HepG2 (cell line): ENCODE data around the gene NDRG3. TPM values are rescaled to one million over a fixed set of nuclear protein-coding genes. Genes with fewer than 3 reads are reported as not detected.

ENCODE experiments used
- AFF4 ChIP-seq: sonication (generic); formaldehyde crosslinking; IDR thresholded peaks from 2 replicates; pipeline ENCODE4 v1.4.0; 2020; ENCODE audit warnings: missing genetic modification reagents
- CC2D1A ChIP-seq: sonication (generic); formaldehyde crosslinking; IDR thresholded peaks from 2 replicates; pipeline ENCODE4 v1.8.1; 2023; ENCODE audit warnings: mild to moderate bottlenecking, missing genetic modification reagents
- ELF3 ChIP-seq: IDR thresholded peaks from 2 replicates; pipeline ENCODE4 v1.6.1; 2016; ENCODE audit warnings: missing genetic modification reagents, missing compliant biosample characterization
- EP300 ChIP-seq, 3 experiments: sonication (generic) in 1 of 3; formaldehyde crosslinking in 1 of 3; IDR thresholded peaks; 2 replicates each; pipeline versions ENCODE4 v1.5.1 to v1.6.1; 2011 to 2020; ENCODE audit warnings: low read depth in 2 of 3, low read length in 2 of 3, borderline replicate concordance in 1 of 3, improper control_type of control experiment in 1 of 3, mild to moderate bottlenecking in 1 of 3, missing genetic modification reagents in 1 of 3, moderate library complexity in 1 of 3
- ETV6 ChIP-seq: sonication (generic); formaldehyde crosslinking; conservative IDR thresholded peaks from 2 replicates; pipeline ENCODE4 v1.4.0; 2020; ENCODE audit warnings: missing genetic modification reagents
- FOXJ3 ChIP-seq: sonication (generic); formaldehyde crosslinking; IDR thresholded peaks from 2 replicates; pipeline ENCODE4 v1.4.0; 2020; ENCODE audit warnings: missing genetic modification reagents, mild to moderate bottlenecking, borderline replicate concordance
- FOXP4 ChIP-seq: sonication (generic); formaldehyde crosslinking; IDR thresholded peaks from 2 replicates; pipeline ENCODE4 v1.4.0; 2020; ENCODE audit warnings: missing genetic modification reagents
- JARID2 ChIP-seq: sonication (generic); formaldehyde crosslinking; IDR thresholded peaks from 2 replicates; pipeline ENCODE4 v1.8.1; 2023; ENCODE audit warnings: missing genetic modification reagents, inconsistent platforms; ENCODE audit not compliant: insufficient replicate concordance
- MEIS1 ChIP-seq: sonication (generic); formaldehyde crosslinking; IDR thresholded peaks from 2 replicates; pipeline ENCODE4 v1.9.0; 2021; ENCODE audit warnings: mild to moderate bottlenecking, missing genetic modification reagents, moderate library complexity, borderline replicate concordance
- RBAK ChIP-seq: sonication (generic); formaldehyde crosslinking; IDR thresholded peaks from 2 replicates; pipeline ENCODE4 v1.5.1; 2020; ENCODE audit warnings: mild to moderate bottlenecking, missing genetic modification reagents
- THAP9 ChIP-seq: sonication (generic); formaldehyde crosslinking; IDR thresholded peaks from 2 replicates; pipeline ENCODE4; 2020; ENCODE audit warnings: missing genetic modification reagents, mild to moderate bottlenecking, borderline replicate concordance
- ZFX ChIP-seq: sonication (generic); formaldehyde crosslinking; IDR thresholded peaks from 2 replicates; pipeline ENCODE4 v1.4.0; 2020; ENCODE audit warnings: mild to moderate bottlenecking, low read depth, missing genetic modification reagents, moderate library complexity
- ZFY ChIP-seq: sonication (generic); formaldehyde crosslinking; IDR thresholded peaks from 2 replicates; pipeline ENCODE4 v1.4.0; 2020; ENCODE audit warnings: missing genetic modification reagents
- ZNF292 ChIP-seq: sonication (generic); formaldehyde crosslinking; IDR thresholded peaks from 2 replicates; pipeline ENCODE4 v1.8.1; 2022; ENCODE audit warnings: mild to moderate bottlenecking, low read depth, missing genetic modification reagents, borderline replicate concordance
- ZNF3 ChIP-seq: IDR thresholded peaks from 2 replicates; pipeline ENCODE4 v1.7.0; 2017; ENCODE audit warnings: inconsistent platforms
- ZNF331 ChIP-seq: sonication (generic); formaldehyde crosslinking; IDR thresholded peaks from 2 replicates; pipeline ENCODE4 v1.4.0; 2020; ENCODE audit warnings: missing genetic modification reagents
- ZNF570 ChIP-seq: sonication (generic); formaldehyde crosslinking; IDR thresholded peaks from 2 replicates; pipeline ENCODE4 v1.4.0; 2020; ENCODE audit warnings: mild to moderate bottlenecking, missing genetic modification reagents, borderline replicate concordance
- ZNF619 ChIP-seq: sonication (generic); formaldehyde crosslinking; IDR thresholded peaks from 2 replicates; pipeline ENCODE4 v1.4.0; 2020; ENCODE audit warnings: mild to moderate bottlenecking, missing genetic modification reagents
- ZNF788 ChIP-seq: sonication (generic); formaldehyde crosslinking; IDR thresholded peaks from 2 replicates; pipeline ENCODE4 v1.5.0; 2020; ENCODE audit warnings: mild to moderate bottlenecking, missing genetic modification reagents, borderline replicate concordance
- polyA plus RNA-seq, 8 experiments: library from polyadenylated mRNA; depleted of rRNA in 3 of 8; stranded (reverse) in 7 of 8; unstranded in 1 of 8; fragments of >200 nt; fragmentation: Illumina TruSeq in 4 of 8; extraction: Trizol in 4 of 8; gene quantifications; 2 replicates each; pipeline versions ENCODE4 v1.2.1 to v1.2.3, GENCODE V29; 2011 to 2016; ENCODE audit warnings: low read depth in 4 of 8, missing spikeins in 1 of 8, mixed read lengths in 1 of 8; ENCODE audit not compliant: insufficient read depth in 1 of 8
- total RNA-seq, 5 experiments: library from RNA; depleted of rRNA; stranded (reverse); fragments of >200 nt; fragmentation: Illumina TruSeq; extraction: Trizol; gene quantifications; 2 replicates each; pipeline ENCODE4 v1.2.3, GENCODE V29; 2016; ENCODE audit warnings: low read depth in 1 of 5

The NDRG3 gene
- total and polyA plus RNA-seq, 2 of the 13 experiments (the other 11 are each of a cell fraction or from before 2014, with no cell fraction given), result 36.0 to 40.5 TPM

- TF ChIP-seq EP300 (IDR thresholded peaks at IDR 0.05; ENCODE audit: low read depth in 2 of 2, low read length in 2 of 2) (peak in 1 of 2 experiments; percentile 62; a peak in 2 of 4 replicates), EP300 (CRISPR knock-in tag; IDR thresholded peaks at IDR 0.05; ENCODE audit: borderline replicate concordance) (no peak), ZNF619 (CRISPR knock-in tag) (no peak), ZNF292 (0 out of 2 replicates have a peak, but pooled peaks have one; percentile 11), RBAK (CRISPR knock-in tag) (no peak), ZNF788 (no peak), CC2D1A (0 out of 2 replicates have a peak, but pooled peaks have one; percentile 64), MEIS1 (CRISPR knock-in tag) (no peak), FOXP4 (CRISPR knock-in tag) (peak; percentile 65), ZFX (CRISPR knock-in tag) (peak; percentile 30; the same call in 1 of the 2 replicates), ELF3 (CRISPR knock-in tag) (peak; percentile 17; the same call in 1 of the 2 replicates), JARID2 (CRISPR knock-in tag) (no peak), ZNF570 (CRISPR knock-in tag) (no peak), ZNF3 (CRISPR knock-in tag) (no peak), AFF4 (CRISPR knock-in tag) (no peak), ETV6 (CRISPR knock-in tag) (0 out of 2 replicates have a peak, but pooled peaks have one; percentile 51), ZFY (peak; percentile 36; the same call in 1 of the 2 replicates), THAP9 (CRISPR knock-in tag) (peak; percentile 34; the same call in 1 of the 2 replicates), FOXJ3 (peak; percentile 53; the same call in 1 of the 2 replicates), ZNF331 (CRISPR knock-in tag) (no peak; the same call in 1 of the 2 replicates)
These were observed 98.4 kb downstream of the NDRG3 start (continued) for GRCh38 chr20:36647196-36648121.
